H1 (cell line): Measurements from ENCODE around the gene CDCA4. TPM values are rescaled to one million over a fixed set of nuclear protein-coding genes. Genes with fewer than 3 reads are reported as not detected.

Experiments
- CHD7 ChIP-seq: fragments of 300-600 bp; sonication (generic); IDR thresholded peaks from 2 replicates; pipeline ENCODE4 v1.7.1; 2012; ENCODE audit warnings: low read length, moderate library complexity, mild to moderate bottlenecking, inconsistent platforms; ENCODE audit not compliant: insufficient replicate concordance
- ZNF274 ChIP-seq: IDR thresholded peaks from 2 replicates; pipeline ENCODE4 v1.7.0; 2012; ENCODE audit warnings: low read length, borderline replicate concordance; ENCODE audit errors: extremely low read depth
- polyA plus RNA-seq, 7 experiments: library from polyadenylated mRNA; depleted of rRNA in 3 of 7; stranded (reverse) in 5 of 7; unstranded in 2 of 7; fragments of >200 nt in 5 of 7; fragments of 200-250 nt in 2 of 7; gene quantifications; 1 replicate in 5 of 7; 2 replicates in 1 of 7; 4 replicates in 1 of 7; pipeline versions ENCODE4 v1.2.1 to v1.2.3, GENCODE V29; 2011 to 2013; ENCODE audit warnings: missing spikeins in 2 of 7, mixed read lengths in 2 of 7
- total RNA-seq: library from RNA; stranded (reverse); fragmentation: NEBNext Ultra II Directional; extraction: Animal tissue kit (Norgen Biotek cat#: 25700); gene quantifications from 2 replicates; pipeline ENCODE4 v1.2.1, GENCODE V29; 2021

Gene CDCA4
- total and polyA plus RNA-seq, 2 of the 8 experiments (the other 6 are each of a cell fraction or from before 2014, with no cell fraction given): 49.9 to 62.4 TPM

GRCh38 chr14:104977008-104977680 is 43.7 kb downstream of the CDCA4 start (continued):
- TF ChIP-seq CHD7 (no peak), ZNF274 (no peak)
- TF ChIP-seq, all 59 proteins: peak for 0
